ENCODE data around the gene FERMT2. TPM values are rescaled to one million over a fixed set of nuclear protein-coding genes. Genes with fewer than 3 reads are reported as not detected.

The FERMT2 gene
- polyA plus RNA-seq, 4 donors = 0.89 to 18.9 (median 11.5) TPM

- WGBS, 3 donors = 71 to 96% (median 91%) methylated on average over 1 of the region's 1 CpG
- Histone ChIP-seq H3K9me3 (ENCODE audit: control insufficient read depth in 2 of 2, insufficient read depth in 1 of 2, low read depth in 1 of 2, low read length in 1 of 2) (no peaks in the 10 kb centered on the region), H3K27me3 (ENCODE audit: control insufficient read depth in 3 of 3, insufficient read depth in 3 of 3, low read length in 3 of 3) (no peaks in the 10 kb centered on the region), H3K36me3 (ENCODE audit: control insufficient read depth in 3 of 3, insufficient read depth in 2 of 3, low read depth in 1 of 3, low read length in 3 of 3) (no peaks in the 10 kb centered on the region), H3K4me3 (ENCODE audit: low read depth in 1 of 3, low read length in 3 of 3) (no peak overlapping the region), H3K4me1 (ENCODE audit: control insufficient read depth in 3 of 3, insufficient read depth in 2 of 3, low read depth in 1 of 3, low read length in 2 of 3) (no peaks in the 10 kb centered on the region), H3K27ac (ENCODE audit: low read depth in 1 of 3, low read length in 2 of 3) (no peak overlapping the region)
- DNase-seq (no peak), FAIRE-seq (no peak)
Observed at GRCh38 chr14:52936437-52936836, 14.4 kb downstream of the FERMT2 start.

GRCh38 chr14:52935833-52936232, 15.0 kb downstream of the FERMT2 start:
- Histone ChIP-seq H3K4me1 (ENCODE audit: control insufficient read depth in 3 of 3, insufficient read depth in 2 of 3, low read depth in 1 of 3, low read length in 2 of 3) (no peaks in the 10 kb centered on the region), H3K27me3 (ENCODE audit: control insufficient read depth in 3 of 3, insufficient read depth in 3 of 3, low read length in 3 of 3) (no peaks in the 10 kb centered on the region), H3K4me3 (ENCODE audit: low read depth in 1 of 3, low read length in 3 of 3) (no peak overlapping the region), H3K9me3 (ENCODE audit: control insufficient read depth in 2 of 2, insufficient read depth in 1 of 2, low read depth in 1 of 2, low read length in 1 of 2) (no peaks in the 10 kb centered on the region), H3K27ac (ENCODE audit: low read depth in 1 of 3, low read length in 2 of 3) (no peak overlapping the region), H3K36me3 (ENCODE audit: control insufficient read depth in 3 of 3, insufficient read depth in 2 of 3, low read depth in 1 of 3, low read length in 3 of 3) (no peaks in the 10 kb centered on the region)
- DNase-seq (no peak), FAIRE-seq (no peak)
- 45 to 67% (median 47%) methylated on average over 3 of the region's 3 CpGs for WGBS, 3 donors

GRCh38 chr14:52934762-52935161, 16.1 kb downstream of the FERMT2 start:
- no peaks in the 10 kb centered on the region for H3K9me3 ChIP-seq (ENCODE audit: control insufficient read depth in 2 of 2, insufficient read depth in 1 of 2, low read depth in 1 of 2, low read length in 1 of 2)
- H3K27me3 ChIP-seq (ENCODE audit: control insufficient read depth in 3 of 3, insufficient read depth in 3 of 3, low read length in 3 of 3) = no peaks in the 10 kb centered on the region
- DNase-seq (no peak), FAIRE-seq (no peak)
- no peaks in the 10 kb centered on the region for H3K4me1 ChIP-seq (ENCODE audit: control insufficient read depth in 3 of 3, insufficient read depth in 2 of 3, low read depth in 1 of 3, low read length in 2 of 3)
- no peaks in the 10 kb centered on the region for H3K36me3 ChIP-seq (ENCODE audit: control insufficient read depth in 3 of 3, insufficient read depth in 2 of 3, low read depth in 1 of 3, low read length in 3 of 3)
- WGBS, 3 donors = 15 to 39% (median 32%) methylated on average over 2 of the region's 2 CpGs
- no peak overlapping the region for H3K4me3 ChIP-seq (ENCODE audit: low read depth in 1 of 3, low read length in 3 of 3)
- H3K27ac ChIP-seq (ENCODE audit: low read depth in 1 of 3, low read length in 2 of 3) = no peak overlapping the region

- Histone ChIP-seq H3K9me3 (ENCODE audit: control insufficient read depth in 2 of 2, insufficient read depth in 1 of 2, low read depth in 1 of 2, low read length in 1 of 2) (no peaks in the 10 kb centered on the region), H3K27ac (ENCODE audit: low read depth in 1 of 3, low read length in 2 of 3) (no peak overlapping the region), H3K27me3 (ENCODE audit: control insufficient read depth in 3 of 3, insufficient read depth in 3 of 3, low read length in 3 of 3) (no peaks in the 10 kb centered on the region), H3K36me3 (ENCODE audit: control insufficient read depth in 3 of 3, insufficient read depth in 2 of 3, low read depth in 1 of 3, low read length in 3 of 3) (no peaks in the 10 kb centered on the region), H3K4me3 (ENCODE audit: low read depth in 1 of 3, low read length in 3 of 3) (no peak overlapping the region), H3K4me1 (ENCODE audit: control insufficient read depth in 3 of 3, insufficient read depth in 2 of 3, low read depth in 1 of 3, low read length in 2 of 3) (peaks cover 0 to 10% (median 0%) of the 10 kb centered on the region in 3 donors)
- no peak for DNase-seq
- WGBS, 3 donors = 92 to 98% (median 95%) methylated on average over 4 of the region's 4 CpGs
- no peak for FAIRE-seq
Observed at GRCh38 chr14:52929192-52929807, 21.6 kb downstream of the FERMT2 start.

- Histone ChIP-seq H3K36me3 (ENCODE audit: control insufficient read depth in 3 of 3, insufficient read depth in 2 of 3, low read depth in 1 of 3, low read length in 3 of 3) (no peaks in the 10 kb centered on the region), H3K4me3 (ENCODE audit: low read depth in 1 of 3, low read length in 3 of 3) (no peak overlapping the region), H3K27me3 (ENCODE audit: control insufficient read depth in 3 of 3, insufficient read depth in 3 of 3, low read length in 3 of 3) (peaks cover 0 to 3% (median 0%) of the 10 kb centered on the region in 3 donors), H3K4me1 (ENCODE audit: control insufficient read depth in 3 of 3, insufficient read depth in 2 of 3, low read depth in 1 of 3, low read length in 2 of 3) (peaks cover 0 to 10% (median 0%) of the 10 kb centered on the region in 3 donors), H3K9me3 (ENCODE audit: control insufficient read depth in 2 of 2, insufficient read depth in 1 of 2, low read depth in 1 of 2, low read length in 1 of 2) (no peaks in the 10 kb centered on the region), H3K27ac (ENCODE audit: low read depth in 1 of 3, low read length in 2 of 3) (no peak overlapping the region)
- WGBS, 3 donors = 57 to 84% (median 82%) methylated on average over 3 of the region's 3 CpGs
- no peak for FAIRE-seq
- DNase-seq = no peak
Observed at GRCh38 chr14:52926953-52927352, 23.9 kb downstream of the FERMT2 start.

GRCh38 chr14:52923902-52924575, 26.8 kb downstream of the FERMT2 start:
- Histone ChIP-seq H3K9me3 (ENCODE audit: control insufficient read depth in 2 of 2, insufficient read depth in 1 of 2, low read depth in 1 of 2, low read length in 1 of 2) (no peaks in the 10 kb centered on the region), H3K36me3 (ENCODE audit: control insufficient read depth in 3 of 3, insufficient read depth in 2 of 3, low read depth in 1 of 3, low read length in 3 of 3) (no peaks in the 10 kb centered on the region), H3K4me3 (ENCODE audit: low read depth in 1 of 3, low read length in 3 of 3) (no peak overlapping the region), H3K27me3 (ENCODE audit: control insufficient read depth in 3 of 3, insufficient read depth in 3 of 3, low read length in 3 of 3) (peaks cover 0 to 5% (median 0%) of the 10 kb centered on the region in 3 donors), H3K4me1 (ENCODE audit: control insufficient read depth in 3 of 3, insufficient read depth in 2 of 3, low read depth in 1 of 3, low read length in 2 of 3) (peaks cover 0 to 17% (median 4%) of the 10 kb centered on the region in 3 donors), H3K27ac (ENCODE audit: low read depth in 1 of 3, low read length in 2 of 3) (no peak overlapping the region)
- FAIRE-seq = no peak
- 65 to 86% (median 73%) methylated on average over 3 of the region's 3 CpGs for WGBS, 3 donors
- DNase-seq = no peak

- no peak for DNase-seq
- peaks cover 0 to 2% (median 0%) of the 10 kb centered on the region in 3 donors for H3K36me3 ChIP-seq (ENCODE audit: control insufficient read depth in 3 of 3, insufficient read depth in 2 of 3, low read depth in 1 of 3, low read length in 3 of 3)
- peaks cover 0 to 19% (median 4%) of the 10 kb centered on the region in 3 donors for H3K4me1 ChIP-seq (ENCODE audit: control insufficient read depth in 3 of 3, insufficient read depth in 2 of 3, low read depth in 1 of 3, low read length in 2 of 3)
- no peaks in the 10 kb centered on the region for H3K9me3 ChIP-seq (ENCODE audit: control insufficient read depth in 2 of 2, insufficient read depth in 1 of 2, low read depth in 1 of 2, low read length in 1 of 2)
- 77 to 89% (median 84%) methylated on average over 4 of the region's 4 CpGs for WGBS, 3 donors
- H3K27ac ChIP-seq (ENCODE audit: low read depth in 1 of 3, low read length in 2 of 3) = no peak overlapping the region
- no peak for FAIRE-seq
- H3K27me3 ChIP-seq (ENCODE audit: control insufficient read depth in 3 of 3, insufficient read depth in 3 of 3, low read length in 3 of 3) = peaks cover 0 to 7% (median 0%) of the 10 kb centered on the region in 3 donors
- H3K4me3 ChIP-seq (ENCODE audit: low read depth in 1 of 3, low read length in 3 of 3) = no peak overlapping the region
Observed at GRCh38 chr14:52922656-52923055, 28.2 kb downstream of the FERMT2 start.

- Histone ChIP-seq H3K4me3 (ENCODE audit: low read depth in 1 of 3, low read length in 3 of 3) (no peak overlapping the region), H3K9me3 (ENCODE audit: control insufficient read depth in 2 of 2, insufficient read depth in 1 of 2, low read depth in 1 of 2, low read length in 1 of 2) (no peaks in the 10 kb centered on the region), H3K27ac (ENCODE audit: low read depth in 1 of 3, low read length in 2 of 3) (peak overlapping the region in 1 of 3 donors; percentile 32), H3K4me1 (ENCODE audit: control insufficient read depth in 3 of 3, insufficient read depth in 2 of 3, low read depth in 1 of 3, low read length in 2 of 3) (peaks cover 0 to 19% (median 4%) of the 10 kb centered on the region in 3 donors), H3K27me3 (ENCODE audit: control insufficient read depth in 3 of 3, insufficient read depth in 3 of 3, low read length in 3 of 3) (peaks cover 0 to 10% (median 0%) of the 10 kb centered on the region in 3 donors), H3K36me3 (ENCODE audit: control insufficient read depth in 3 of 3, insufficient read depth in 2 of 3, low read depth in 1 of 3, low read length in 3 of 3) (peaks cover 0 to 2% (median 0%) of the 10 kb centered on the region in 3 donors)
- no peak for FAIRE-seq
- no peak for DNase-seq
Observed at GRCh38 chr14:52922059-52922458, 28.8 kb downstream of the FERMT2 start.
